AG09319 (cell line): ENCODE data around the gene SNX20.

ENCODE experiments used
- DNase-seq: peaks from one replicate; pipeline ENCODE4 v3.0.0-alpha.2; 2010; ENCODE audit warnings: low read depth; ENCODE audit errors: extremely low read depth
- CTCF ChIP-seq: IDR thresholded peaks from 2 replicates; pipeline ENCODE4 v1.5.1; 2011; ENCODE audit warnings: low read depth, mild to moderate bottlenecking, inconsistent platforms, low read length, moderate library complexity

The SNX20 gene

GRCh38 chr16:50625374-50625773, 55.7 kb downstream of the SNX20 start:
- TF ChIP-seq CTCF = no peak
- DNase-seq = no peak

- no peak for DNase-seq
These were observed 56.6 kb downstream of the SNX20 start for GRCh38 chr16:50624449-50624970.

GRCh38 chr16:50622643-50623369, 58.3 kb downstream of the SNX20 start:
- TF ChIP-seq CTCF = no peak
- DNase-seq = no peak

More at GRCh38 chr16:50624449-50624970, 56.6 kb downstream of the SNX20 start:
- TF ChIP-seq CTCF = no peak

- no peak for DNase-seq
- TF ChIP-seq CTCF = no peak
These were observed 59.1 kb downstream of the SNX20 start for GRCh38 chr16:50622029-50622428.
